HG02763 (cell line): ENCODE data around the gene SNX25.
A peak's percentile ranks its signal among the peaks of the same experiment; 100 is the strongest.
"Not testable (repeated sequence)": the region's sequence is repeated elsewhere in the genome, so short reads cannot be mapped to it uniquely, and the experiment has no call there.

Experiments
- ATAC-seq: cut with Tn5 transposase; IDR thresholded peaks from one replicate; pipeline ENCODE4 v1.9.1; 2021; ENCODE audit warnings: mild to moderate bottlenecking, moderate library complexity; ENCODE audit not compliant: unreplicated experiment

Gene SNX25

GRCh38 chr4:185204238-185204910, 5.0 kb upstream of the SNX25 start:
- no peak for ATAC-seq

- not testable (repeated sequence) for ATAC-seq
Observed at GRCh38 chr4:185205073-185205472, 4.3 kb upstream of the SNX25 start.

- ATAC-seq = no peak
Observed at GRCh38 chr4:185205697-185206342, 3.6 kb upstream of the SNX25 start.

GRCh38 chr4:185207466-185207865, 1.9 kb upstream of the SNX25 start:
- ATAC-seq = no peak

- peak; percentile 8 for ATAC-seq
Observed at GRCh38 chr4:185209852-185210101, 379 bp downstream of the SNX25 start.

GRCh38 chr4:185210102-185210981, 944 bp downstream of the SNX25 start:
- ATAC-seq = peak; percentile 6

GRCh38 chr4:185211035-185211434, 1.6 kb downstream of the SNX25 start:
- no peak for ATAC-seq

- ATAC-seq = no peak
Observed at GRCh38 chr4:185211641-185212040, 2.2 kb downstream of the SNX25 start.

GRCh38 chr4:185212581-185212980, 3.2 kb downstream of the SNX25 start:
- no peak for ATAC-seq

- peak; percentile 43 for ATAC-seq
Observed at GRCh38 chr4:185213877-185214276, 4.5 kb downstream of the SNX25 start.

GRCh38 chr4:185215261-185215660, 5.9 kb downstream of the SNX25 start:
- no peak for ATAC-seq

GRCh38 chr4:185217408-185217975, 8.1 kb downstream of the SNX25 start:
- ATAC-seq = no peak

GRCh38 chr4:185218312-185218711, 8.9 kb downstream of the SNX25 start:
- no peak for ATAC-seq

- peak; percentile 74 for ATAC-seq
Observed at GRCh38 chr4:185219551-185220344, 10.3 kb downstream of the SNX25 start.

- no peak for ATAC-seq
Observed at GRCh38 chr4:185221491-185221890, 12.1 kb downstream of the SNX25 start.

- no peak for ATAC-seq
Observed at GRCh38 chr4:185221912-185222311, 12.5 kb downstream of the SNX25 start.

GRCh38 chr4:185222598-185222997, 13.2 kb downstream of the SNX25 start:
- ATAC-seq = no peak

- ATAC-seq = no peak
Observed at GRCh38 chr4:185224597-185224996, 15.2 kb downstream of the SNX25 start.

GRCh38 chr4:185225940-185226339, 16.5 kb downstream of the SNX25 start:
- ATAC-seq = no peak

- ATAC-seq = no peak
Observed at GRCh38 chr4:185227131-185227551, 17.7 kb downstream of the SNX25 start.
